SK-N-MC (cell line): Measurements from ENCODE around the gene RBBP8NL.

ENCODE experiments used
- EZH2 ChIP-seq: fragments of 200-600 bp; sonication (generic); IDR thresholded peaks from one replicate; pipeline ENCODE4 v1.6.1; 2017; ENCODE audit warnings: antibody characterized with exemption
- FOXP2 ChIP-seq: optimal IDR thresholded peaks from 2 replicates; pipeline ENCODE3; 2011; ENCODE audit warnings: mild to moderate bottlenecking, moderate library complexity; ENCODE audit not compliant: insufficient read depth; ENCODE audit errors: extremely low read length, control extremely low read depth
- POLR2AphosphoS5 ChIP-seq: IDR thresholded peaks from 2 replicates; pipeline ENCODE4 v1.6.1; 2012; ENCODE audit warnings: mild to moderate bottlenecking, low read depth, low read length, borderline replicate concordance

DNA sequence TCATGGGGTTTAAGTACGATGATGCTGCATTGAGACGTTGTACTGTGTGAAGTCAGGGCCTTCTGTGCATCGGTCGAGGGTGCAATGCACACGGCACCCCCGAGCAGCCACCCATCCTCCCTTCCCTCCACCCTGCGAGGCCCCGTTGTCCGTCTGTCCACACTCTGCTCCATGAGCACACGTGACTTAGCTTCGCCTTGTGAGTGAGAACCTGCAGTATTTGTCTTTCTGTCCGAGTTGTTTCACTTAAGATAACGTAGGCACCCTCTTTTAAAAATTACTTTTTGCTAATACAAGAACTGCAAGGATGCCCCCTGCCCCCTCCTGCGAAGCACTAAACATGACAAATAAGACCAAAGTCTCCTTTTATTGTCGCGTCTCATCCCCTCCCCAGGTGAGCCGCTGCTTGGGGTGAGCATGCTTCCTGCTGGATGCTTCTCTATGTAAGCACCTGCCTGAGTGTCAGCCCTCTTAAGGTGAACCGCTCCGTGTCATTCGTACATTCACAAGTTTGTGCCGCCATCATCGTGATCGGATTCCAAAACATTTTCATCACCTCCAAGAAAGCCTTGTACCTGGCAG is 3.6 kb upstream of the RBBP8NL start:
- TF ChIP-seq EZH2 (no peak), POLR2AphosphoS5 (no peak), FOXP2 (no peak)
